Germinal center (tissue), 1 donor: Measurements from ENCODE around the gene HS6ST1.

Experiments used
- DNase-seq: peaks from one replicate; pipeline ENCODE4 v3.0.0; 2012; ENCODE audit warnings: mixed read lengths, low spot score

Gene HS6ST1

GRCh38 chr2:128348701-128349100, 30.0 kb upstream of the HS6ST1 start:
- DNase-seq = no peak

- no peak for DNase-seq
These were observed 29.3 kb upstream of the HS6ST1 start for GRCh38 chr2:128347701-128348539.

- DNase-seq = no peak
These were observed 28.5 kb upstream of the HS6ST1 start for GRCh38 chr2:128347171-128347558.

GRCh38 chr2:128346291-128347170, 27.9 kb upstream of the HS6ST1 start:
- no peak for DNase-seq

GRCh38 chr2:128345436-128346165, 26.9 kb upstream of the HS6ST1 start:
- DNase-seq = no peak

GRCh38 chr2:128344101-128344500, 25.4 kb upstream of the HS6ST1 start:
- DNase-seq = no peak

- DNase-seq = no peak
These were observed 24.8 kb upstream of the HS6ST1 start for GRCh38 chr2:128343459-128343858.

- DNase-seq = no peak
These were observed 23.9 kb upstream of the HS6ST1 start for GRCh38 chr2:128342550-128342949.

- DNase-seq = no peak
These were observed 23.0 kb upstream of the HS6ST1 start for GRCh38 chr2:128341621-128342020.

GRCh38 chr2:128332091-128332634, 13.5 kb upstream of the HS6ST1 start:
- DNase-seq = no peak

- DNase-seq = no peak
These were observed 11.9 kb upstream of the HS6ST1 start for GRCh38 chr2:128330583-128330982.

- no peak for DNase-seq
These were observed 10.9 kb upstream of the HS6ST1 start for GRCh38 chr2:128329607-128330006.

- DNase-seq = no peak
These were observed 8.7 kb upstream of the HS6ST1 start for GRCh38 chr2:128327180-128327964.

- no peak for DNase-seq
These were observed 7.7 kb upstream of the HS6ST1 start for GRCh38 chr2:128326346-128326745.

GRCh38 chr2:128325611-128326181, 7.0 kb upstream of the HS6ST1 start:
- DNase-seq = no peak

GRCh38 chr2:128324897-128325410, 6.3 kb upstream of the HS6ST1 start:
- no peak for DNase-seq

- DNase-seq = peak; percentile 1
These were observed 5.6 kb upstream of the HS6ST1 start for GRCh38 chr2:128324008-128324896.

GRCh38 chr2:128323555-128323931, 4.9 kb upstream of the HS6ST1 start:
- DNase-seq = peak; percentile 1

- no peak for DNase-seq
These were observed 4.3 kb upstream of the HS6ST1 start for GRCh38 chr2:128322715-128323554.
